ACC112 (cell line): ENCODE measurements around the gene CYP4F12.

Experiments
- H2AFZ ChIP-seq: fragments of 200-600 bp; sonication (generic); one replicate; pipeline ENCODE4 v1.6.0; 2017; ENCODE audit warnings: antibody characterized with exemption, low read length; ENCODE audit not compliant: unreplicated experiment
- H3K27ac ChIP-seq: fragments of 200-600 bp; sonication (generic); 2 replicates; pipeline ENCODE4 v1.5.1; 2014; ENCODE audit warnings: low read depth, mild to moderate bottlenecking, antibody characterized with exemption, low read length, moderate library complexity
- H3K27me3 ChIP-seq: fragments of 200-600 bp; sonication (generic); 2 replicates; pipeline ENCODE4 v1.6.1; 2014; ENCODE audit warnings: mild to moderate bottlenecking, antibody characterized with exemption, low read length, moderate library complexity, mixed read lengths; ENCODE audit not compliant: insufficient read depth
- H3K36me3 ChIP-seq: fragments of 200-600 bp; sonication (generic); 2 replicates; pipeline ENCODE4 v1.6.1; 2016; ENCODE audit warnings: mild to moderate bottlenecking, antibody characterized with exemption, low read length, moderate library complexity, mixed read lengths; ENCODE audit not compliant: insufficient read depth
- H3K4me1 ChIP-seq: fragments of 200-600 bp; sonication (generic); one replicate; pipeline ENCODE4 v1.6.1; 2016; ENCODE audit warnings: low read length, mixed read lengths; ENCODE audit not compliant: insufficient read depth, unreplicated experiment, control insufficient read depth
- H3K4me3 ChIP-seq: fragments of 200-600 bp; sonication (generic); 2 replicates; pipeline ENCODE4 v1.5.1; 2014; ENCODE audit warnings: mild to moderate bottlenecking, low read depth, low read length
- H3K79me2 ChIP-seq: fragments of 200-600 bp; sonication (generic); one replicate; pipeline ENCODE4 v1.6.0; 2016; ENCODE audit warnings: low read length; ENCODE audit not compliant: control insufficient read depth, unreplicated experiment, insufficient read depth

The CYP4F12 gene

GRCh38 chr19:15636026-15636425 is 36.9 kb upstream of the CYP4F12 start:
- no peak overlapping the region for H3K4me3 ChIP-seq
- no peak overlapping the region for H3K27ac ChIP-seq
- no peaks in the 10 kb centered on the region for H3K79me2 ChIP-seq
- H3K27me3 ChIP-seq, result 0 out of 2 replicates have a peak, but pooled peaks cover 6% of the 10 kb centered on the region
- no peaks in the 10 kb centered on the region for H3K36me3 ChIP-seq
- H3K4me1 ChIP-seq, result no peaks in the 10 kb centered on the region
- H2AFZ ChIP-seq, result no peak overlapping the region

- no peak overlapping the region for H2AFZ ChIP-seq
- H3K27ac ChIP-seq, result no peak overlapping the region
- no peak overlapping the region for H3K4me3 ChIP-seq
- no peaks in the 10 kb centered on the region for H3K4me1 ChIP-seq
- H3K36me3 ChIP-seq, result no peaks in the 10 kb centered on the region
- no peaks in the 10 kb centered on the region for H3K79me2 ChIP-seq
- 0 out of 2 replicates have a peak, but pooled peaks cover 2% of the 10 kb centered on the region for H3K27me3 ChIP-seq
Measured at GRCh38 chr19:15639596-15639995, 33.3 kb upstream of the CYP4F12 start.

GRCh38 chr19:15640294-15640903 is 32.5 kb upstream of the CYP4F12 start, which contains the start of gene CYP4F3:
TSS of gene CYP4F3 (plus strand) at chr19:15640897. CDS start at chr19:15641416, 519 bp downstream.
- H3K27me3 ChIP-seq, result no peaks in the 10 kb centered on the region
- no peaks in the 10 kb centered on the region for H3K79me2 ChIP-seq
- H3K27ac ChIP-seq, result no peak within 1 kb of the TSS
- H2AFZ ChIP-seq, result no peak within 1 kb of the TSS
- H3K4me1 ChIP-seq, result no peaks in the 10 kb centered on the region
- no peaks in the 10 kb centered on the region for H3K36me3 ChIP-seq
- H3K4me3 ChIP-seq, result no peak within 1 kb of the TSS

- Histone ChIP-seq H3K79me2 (no peaks in the 10 kb centered on the region), H3K27ac (no peak overlapping the region), H3K4me1 (no peaks in the 10 kb centered on the region), H2AFZ (no peak overlapping the region), H3K4me3 (no peak overlapping the region), H3K27me3 (no peaks in the 10 kb centered on the region), H3K36me3 (no peaks in the 10 kb centered on the region)
Measured at GRCh38 chr19:15640904-15641597, 31.8 kb upstream of the CYP4F12 start.

- Histone ChIP-seq H2AFZ (no peak overlapping the region), H3K79me2 (no peaks in the 10 kb centered on the region), H3K27ac (no peak overlapping the region), H3K36me3 (no peaks in the 10 kb centered on the region), H3K4me3 (no peak overlapping the region), H3K27me3 (no peaks in the 10 kb centered on the region), H3K4me1 (no peaks in the 10 kb centered on the region)
Measured at GRCh38 chr19:15641901-15642491, 30.9 kb upstream of the CYP4F12 start.

GRCh38 chr19:15642807-15643206 is 30.1 kb upstream of the CYP4F12 start:
- Histone ChIP-seq H3K4me3 (no peak overlapping the region), H3K27me3 (no peaks in the 10 kb centered on the region), H3K4me1 (no peaks in the 10 kb centered on the region)

GRCh38 chr19:15643387-15643786 is 29.5 kb upstream of the CYP4F12 start:
- H3K27me3 ChIP-seq, result no peaks in the 10 kb centered on the region
- no peaks in the 10 kb centered on the region for H3K4me1 ChIP-seq
- no peaks in the 10 kb centered on the region for H3K79me2 ChIP-seq
- no peak overlapping the region for H3K27ac ChIP-seq
- H3K36me3 ChIP-seq, result no peaks in the 10 kb centered on the region
- H2AFZ ChIP-seq, result no peak overlapping the region
- no peak overlapping the region for H3K4me3 ChIP-seq

More at GRCh38 chr19:15642807-15643206, 30.1 kb upstream of the CYP4F12 start:
- Histone ChIP-seq H3K27ac (no peak overlapping the region), H3K79me2 (no peaks in the 10 kb centered on the region), H3K36me3 (no peaks in the 10 kb centered on the region), H2AFZ (no peak overlapping the region)

GRCh38 chr19:15644066-15644741 is 28.7 kb upstream of the CYP4F12 start:
- Histone ChIP-seq H3K4me3 (no peak overlapping the region), H3K36me3 (no peaks in the 10 kb centered on the region), H2AFZ (no peak overlapping the region), H3K79me2 (no peaks in the 10 kb centered on the region), H3K27me3 (no peaks in the 10 kb centered on the region), H3K4me1 (no peaks in the 10 kb centered on the region), H3K27ac (no peak overlapping the region)

- no peak overlapping the region for H3K27ac ChIP-seq
- no peaks in the 10 kb centered on the region for H3K27me3 ChIP-seq
- H3K79me2 ChIP-seq, result no peaks in the 10 kb centered on the region
- H3K36me3 ChIP-seq, result no peaks in the 10 kb centered on the region
- H3K4me1 ChIP-seq, result no peaks in the 10 kb centered on the region
- no peak overlapping the region for H2AFZ ChIP-seq
- no peak overlapping the region for H3K4me3 ChIP-seq
Measured at GRCh38 chr19:15644816-15645215, 28.1 kb upstream of the CYP4F12 start.

- Histone ChIP-seq H3K4me1 (no peaks in the 10 kb centered on the region), H3K36me3 (no peaks in the 10 kb centered on the region), H3K79me2 (no peaks in the 10 kb centered on the region), H2AFZ (no peak overlapping the region), H3K4me3 (no peak overlapping the region), H3K27me3 (no peaks in the 10 kb centered on the region), H3K27ac (no peak overlapping the region)
Measured at GRCh38 chr19:15649526-15649925, 23.4 kb upstream of the CYP4F12 start.
